ENCODE data around the gene ANKMY1.
"Not testable (repeated sequence)": the region's sequence is repeated elsewhere in the genome, so short reads cannot be mapped to it uniquely, and the experiment has no call there.

The ANKMY1 gene

DNA sequence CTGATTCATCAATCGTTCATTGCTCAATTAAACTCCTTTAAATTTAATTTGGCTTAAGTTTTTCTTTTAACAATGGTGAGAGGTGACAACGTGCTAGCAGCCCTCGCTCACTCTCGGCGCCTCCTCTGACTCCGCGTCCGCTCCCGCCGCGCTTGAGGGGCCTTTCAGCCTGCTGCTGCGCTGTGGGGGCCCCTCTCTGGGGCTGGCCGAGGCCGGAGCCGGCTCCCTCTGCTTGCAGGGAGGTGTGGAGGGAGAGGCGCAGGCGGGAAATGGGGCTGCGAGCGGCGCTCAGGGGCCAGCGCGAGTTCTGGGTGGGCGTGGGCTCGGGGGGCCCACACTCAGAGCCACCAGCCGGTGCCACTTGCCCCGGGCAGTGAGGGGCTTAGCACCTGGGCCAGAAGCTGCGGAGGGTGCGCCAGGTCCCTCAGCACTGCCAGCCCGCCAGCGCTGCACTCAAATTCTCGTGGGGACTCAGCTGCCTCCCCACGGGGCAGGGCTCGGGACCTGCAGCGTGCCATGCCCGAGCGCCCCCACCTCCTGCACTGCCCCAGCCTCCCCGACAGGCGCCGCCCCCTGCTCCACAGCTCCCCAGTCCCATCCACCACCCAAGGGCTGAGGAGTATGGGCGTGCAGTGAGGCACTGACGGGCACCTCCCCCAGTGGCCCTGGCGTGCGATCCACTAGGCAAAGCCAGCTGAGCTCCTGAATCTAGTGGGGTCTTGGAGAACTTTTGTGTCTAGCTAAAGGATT, 19.6 kb downstream of the ANKMY1 start:
- Mint-ChIP-seq H3K27me3 (no peaks in the 10 kb centered on the region), H3K27ac (no peak overlapping the region), H3K9me3 (peaks cover under 1% of the 10 kb centered on the region), H3K36me3 (ENCODE audit: low read depth) (peaks cover 58% of the 10 kb centered on the region), H3K4me3 (no peak overlapping the region), H3K4me1 (no peaks in the 10 kb centered on the region)
- ATAC-seq = no peak
- DNase-seq = no peak

DNA sequence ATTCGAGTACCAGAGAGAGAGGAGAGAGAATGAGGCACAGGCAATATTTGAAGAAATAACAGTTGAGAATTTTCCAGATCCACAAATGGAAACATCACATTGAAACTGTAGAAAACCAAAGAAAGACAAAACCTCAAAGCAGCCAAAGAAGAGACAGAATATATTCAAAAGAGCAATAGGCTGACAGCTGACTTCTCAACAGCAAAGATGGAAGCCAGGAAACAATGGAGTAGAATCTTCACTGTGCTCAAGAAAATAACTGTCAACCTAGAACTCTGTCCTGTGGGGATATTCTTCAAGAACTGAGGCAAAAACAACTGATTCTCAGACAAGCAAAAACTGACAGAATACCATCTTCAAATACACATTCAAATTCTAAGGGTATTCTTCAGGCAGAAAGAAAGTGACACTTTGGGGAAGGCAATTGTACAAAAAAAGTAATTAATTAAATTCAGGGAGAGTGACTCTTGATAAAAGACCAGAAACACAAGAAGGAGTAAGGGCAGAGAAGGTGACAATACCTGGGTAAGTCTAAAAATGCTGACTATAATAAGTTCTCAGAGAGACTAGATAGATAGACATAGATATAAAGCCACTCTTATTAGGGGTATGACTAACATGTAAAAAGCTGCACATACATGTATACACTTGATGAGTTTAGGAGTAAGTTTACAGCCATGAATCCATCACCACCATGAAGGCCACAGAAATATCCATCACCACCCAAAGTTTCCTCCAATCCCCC, 25.6 kb downstream of the ANKMY1 start:
- Mint-ChIP-seq H3K9me3 (peaks cover 27% of the 10 kb centered on the region), H3K36me3 (ENCODE audit: low read depth) (peaks cover 76% of the 10 kb centered on the region), H3K4me3 (no peak overlapping the region), H3K27ac (no peak overlapping the region), H3K27me3 (no peaks in the 10 kb centered on the region), H3K4me1 (no peaks in the 10 kb centered on the region)
- no peak for ATAC-seq
- DNase-seq = no peak

DNA sequence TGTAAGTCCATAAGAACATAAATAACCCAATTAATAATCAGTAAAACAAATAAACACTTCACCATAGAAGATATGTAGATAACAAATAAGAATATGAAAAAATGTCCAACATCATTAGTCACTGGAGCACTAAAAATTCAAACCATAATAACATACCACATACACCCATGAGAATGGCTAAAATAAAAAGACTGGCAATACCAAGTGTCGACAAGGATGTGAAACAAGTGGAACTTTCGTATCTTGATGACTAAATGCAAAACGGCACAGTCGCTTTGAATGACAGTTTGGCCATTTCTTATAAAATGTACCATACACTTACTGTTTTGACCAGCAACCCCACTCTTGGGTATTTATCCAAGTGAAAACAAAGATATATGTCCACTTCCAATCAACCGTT, 26.8 kb downstream of the ANKMY1 start:
- Mint-ChIP-seq H3K4me1 (no peaks in the 10 kb centered on the region), H3K9me3 (peaks cover 34% of the 10 kb centered on the region), H3K36me3 (ENCODE audit: low read depth) (peaks cover 85% of the 10 kb centered on the region), H3K4me3 (no peak overlapping the region), H3K27ac (no peak overlapping the region), H3K27me3 (no peaks in the 10 kb centered on the region)
- ATAC-seq (no peak), DNase-seq (no peak)

DNA sequence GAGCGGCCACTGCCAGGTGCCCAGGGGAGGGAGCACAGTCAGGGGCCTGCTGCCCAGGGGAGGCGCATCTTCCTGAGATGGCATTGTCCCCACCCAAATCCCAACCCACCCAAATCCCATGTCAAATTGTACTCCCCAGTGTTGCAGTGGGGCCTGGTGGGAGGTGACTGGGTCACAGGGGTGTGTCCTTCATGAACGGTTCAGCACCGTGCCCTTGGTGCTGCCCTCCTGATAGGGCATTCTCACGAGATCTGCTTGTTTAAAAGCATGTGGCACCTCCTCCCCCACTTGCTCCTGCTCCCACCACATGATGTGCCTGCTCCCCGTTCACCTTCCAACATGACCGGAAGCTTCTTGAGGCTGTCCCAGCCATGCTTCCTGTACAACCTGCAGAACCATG, 27.6 kb downstream of the ANKMY1 start:
- Mint-ChIP-seq H3K4me1 (no peaks in the 10 kb centered on the region), H3K27ac (no peak overlapping the region), H3K4me3 (no peak overlapping the region), H3K9me3 (peaks cover 39% of the 10 kb centered on the region), H3K36me3 (ENCODE audit: low read depth) (peaks cover 85% of the 10 kb centered on the region), H3K27me3 (no peaks in the 10 kb centered on the region)
- DNase-seq (no peak), ATAC-seq (no peak)

DNA sequence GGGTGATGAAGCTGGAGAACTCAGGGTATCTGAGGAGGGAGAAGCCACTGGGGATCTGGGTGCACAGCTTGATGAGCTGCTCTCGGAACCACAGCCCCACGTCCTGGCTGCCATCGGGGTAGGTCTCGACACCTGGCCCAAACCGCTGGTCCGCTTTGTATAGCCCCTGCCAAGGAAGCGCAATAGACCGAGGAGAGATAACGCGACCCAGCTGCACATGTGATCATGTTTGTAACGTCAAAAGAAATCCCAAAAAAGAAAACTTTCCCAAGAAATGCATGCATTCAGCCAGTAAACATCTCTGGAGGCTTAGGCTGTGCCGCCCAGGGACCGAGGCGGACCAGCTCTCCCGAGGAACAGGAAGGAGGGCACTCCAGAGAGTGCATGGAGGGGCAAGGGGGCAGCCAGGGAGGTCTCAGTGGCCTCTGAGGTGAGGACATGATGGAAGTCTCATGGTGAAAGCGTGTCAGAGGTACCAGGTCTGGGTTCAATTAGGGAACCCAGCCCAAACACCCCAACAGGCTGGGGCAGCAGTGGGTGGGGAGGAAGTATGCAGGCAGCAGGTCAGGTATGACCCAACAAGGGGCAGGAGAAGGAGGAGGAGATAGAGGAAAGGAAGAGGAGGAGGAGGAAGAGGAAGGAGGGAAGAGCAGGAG, 28.3 kb downstream of the ANKMY1 start:
- DNase-seq (no peak), ATAC-seq (no peak)
- peaks cover 85% of the 10 kb centered on the region for H3K36me3 Mint-ChIP-seq (ENCODE audit: low read depth)
- no peak overlapping the region for H3K4me3 Mint-ChIP-seq
- H3K27ac Mint-ChIP-seq = no peak overlapping the region
- no peaks in the 10 kb centered on the region for H3K27me3 Mint-ChIP-seq
- H3K4me1 Mint-ChIP-seq = no peaks in the 10 kb centered on the region
- H3K9me3 Mint-ChIP-seq = peaks cover 46% of the 10 kb centered on the region

DNA sequence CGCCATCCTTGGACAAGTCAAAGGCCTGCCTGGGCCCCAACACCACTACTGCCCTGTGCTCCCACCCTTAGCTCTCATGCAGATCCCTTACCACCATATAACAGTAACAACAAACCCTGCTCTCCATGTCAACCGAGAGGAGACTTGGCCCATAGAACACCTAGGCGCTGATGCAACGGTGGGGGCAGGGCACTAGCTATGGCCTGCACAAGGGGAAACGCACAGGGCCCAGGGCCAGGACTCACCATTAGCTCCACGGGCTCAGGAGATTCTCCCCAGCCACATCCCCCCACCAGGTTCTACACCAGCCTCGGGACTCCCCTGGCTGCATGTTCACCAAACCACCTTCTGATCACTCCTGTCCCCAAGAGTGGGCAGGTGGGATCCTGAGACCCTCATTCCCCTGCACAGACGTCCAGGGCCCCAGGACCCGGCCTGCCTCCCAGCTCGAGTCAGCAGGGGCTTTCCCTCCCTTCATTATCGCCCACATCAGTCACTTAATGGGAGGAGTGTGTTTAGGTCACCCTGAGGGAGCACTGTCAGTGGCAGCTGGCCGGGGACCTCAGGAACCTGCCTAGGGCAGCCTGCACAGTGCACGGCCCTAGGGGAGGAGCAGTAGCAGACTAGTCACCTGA, 29.3 kb downstream of the ANKMY1 start:
- no peaks in the 10 kb centered on the region for H3K4me1 Mint-ChIP-seq
- H3K9me3 Mint-ChIP-seq = peaks cover 50% of the 10 kb centered on the region
- no peak for DNase-seq
- H3K4me3 Mint-ChIP-seq = no peak overlapping the region
- no peaks in the 10 kb centered on the region for H3K27me3 Mint-ChIP-seq
- no peak overlapping the region for H3K27ac Mint-ChIP-seq
- peaks cover 86% of the 10 kb centered on the region for H3K36me3 Mint-ChIP-seq (ENCODE audit: low read depth)
- peak; percentile 57 for ATAC-seq

DNA sequence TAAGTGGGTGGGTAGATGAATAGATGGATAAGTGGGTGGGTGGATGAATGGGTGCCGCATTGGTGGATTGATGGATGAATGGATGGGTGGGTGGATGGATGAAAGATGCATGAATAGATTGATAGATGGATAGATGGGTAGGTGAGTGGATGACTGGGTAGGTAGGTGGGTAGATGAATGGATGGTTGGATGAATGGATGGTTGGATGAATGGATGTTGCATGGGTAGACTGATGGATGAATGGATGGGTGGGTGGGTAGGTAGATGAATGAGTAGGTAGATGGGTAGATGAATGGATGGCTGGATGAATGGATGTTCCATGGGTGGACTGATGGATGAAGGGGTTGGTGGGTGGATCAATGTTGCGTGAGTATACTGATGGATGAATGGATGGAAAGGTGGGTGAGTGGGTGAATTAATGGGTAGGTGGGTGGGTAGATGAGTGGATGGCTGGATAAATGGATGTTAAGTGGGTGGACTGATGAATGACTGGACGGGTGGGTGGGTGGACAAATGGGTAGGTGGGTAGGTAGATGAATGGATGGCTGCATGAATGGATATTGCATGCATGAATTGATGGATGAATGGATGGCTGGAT, 30.5 kb downstream of the ANKMY1 start:
- Mint-ChIP-seq H3K27me3 (no peaks in the 10 kb centered on the region), H3K27ac (no peak overlapping the region), H3K9me3 (peaks cover 42% of the 10 kb centered on the region), H3K36me3 (ENCODE audit: low read depth) (peaks cover 85% of the 10 kb centered on the region), H3K4me3 (no peak overlapping the region), H3K4me1 (no peaks in the 10 kb centered on the region)
- ATAC-seq (no peak), DNase-seq (no peak)

DNA sequence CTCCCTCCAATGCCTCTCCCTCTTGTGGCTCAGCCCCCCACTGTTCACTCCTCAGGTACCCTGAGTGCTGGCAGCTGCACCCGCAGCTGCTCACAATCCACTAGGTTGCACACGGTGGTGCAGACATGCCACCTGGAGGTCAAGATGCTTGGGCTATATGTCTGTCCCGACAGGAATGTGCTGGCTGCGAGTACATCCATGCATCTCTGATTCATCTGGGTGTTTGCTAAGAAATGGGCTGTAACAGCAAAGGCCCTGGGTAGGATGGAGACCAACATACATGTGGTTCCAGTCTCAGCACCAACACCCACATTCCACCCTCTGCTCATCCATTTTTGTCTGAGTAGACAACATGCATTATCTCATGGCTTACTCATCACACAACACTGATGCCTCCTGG, 31.3 kb downstream of the ANKMY1 start:
- Mint-ChIP-seq H3K4me1 (no peaks in the 10 kb centered on the region), H3K27me3 (no peaks in the 10 kb centered on the region), H3K27ac (no peak overlapping the region), H3K4me3 (no peak overlapping the region), H3K9me3 (peaks cover 34% of the 10 kb centered on the region), H3K36me3 (ENCODE audit: low read depth) (peaks cover 85% of the 10 kb centered on the region)
- ATAC-seq = no peak
- DNase-seq = no peak

DNA sequence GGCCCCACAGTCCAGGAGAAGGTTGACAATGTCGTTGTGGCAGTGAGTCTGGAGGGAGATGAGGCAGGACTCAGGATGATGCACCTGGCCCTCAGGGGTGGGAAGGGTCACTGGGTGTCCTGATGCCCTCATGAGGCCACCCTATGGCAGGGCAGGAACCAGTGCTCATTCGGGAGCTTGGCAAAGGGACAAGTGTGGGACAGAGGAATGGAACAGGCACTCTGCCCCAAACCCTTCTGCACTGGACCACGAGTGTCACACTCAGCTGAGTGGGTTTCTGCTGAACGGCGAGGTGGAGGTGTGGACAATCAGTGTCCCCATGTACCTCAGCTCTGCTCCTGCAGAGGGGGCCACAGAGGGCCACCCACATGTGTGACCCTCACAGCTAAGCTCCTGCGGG, 32.0 kb downstream of the ANKMY1 start:
- Mint-ChIP-seq H3K9me3 (peaks cover 28% of the 10 kb centered on the region), H3K4me1 (no peaks in the 10 kb centered on the region), H3K27me3 (no peaks in the 10 kb centered on the region), H3K36me3 (ENCODE audit: low read depth) (peaks cover 79% of the 10 kb centered on the region), H3K27ac (no peak overlapping the region), H3K4me3 (no peak overlapping the region)
- DNase-seq = no peak
- ATAC-seq = no peak

DNA sequence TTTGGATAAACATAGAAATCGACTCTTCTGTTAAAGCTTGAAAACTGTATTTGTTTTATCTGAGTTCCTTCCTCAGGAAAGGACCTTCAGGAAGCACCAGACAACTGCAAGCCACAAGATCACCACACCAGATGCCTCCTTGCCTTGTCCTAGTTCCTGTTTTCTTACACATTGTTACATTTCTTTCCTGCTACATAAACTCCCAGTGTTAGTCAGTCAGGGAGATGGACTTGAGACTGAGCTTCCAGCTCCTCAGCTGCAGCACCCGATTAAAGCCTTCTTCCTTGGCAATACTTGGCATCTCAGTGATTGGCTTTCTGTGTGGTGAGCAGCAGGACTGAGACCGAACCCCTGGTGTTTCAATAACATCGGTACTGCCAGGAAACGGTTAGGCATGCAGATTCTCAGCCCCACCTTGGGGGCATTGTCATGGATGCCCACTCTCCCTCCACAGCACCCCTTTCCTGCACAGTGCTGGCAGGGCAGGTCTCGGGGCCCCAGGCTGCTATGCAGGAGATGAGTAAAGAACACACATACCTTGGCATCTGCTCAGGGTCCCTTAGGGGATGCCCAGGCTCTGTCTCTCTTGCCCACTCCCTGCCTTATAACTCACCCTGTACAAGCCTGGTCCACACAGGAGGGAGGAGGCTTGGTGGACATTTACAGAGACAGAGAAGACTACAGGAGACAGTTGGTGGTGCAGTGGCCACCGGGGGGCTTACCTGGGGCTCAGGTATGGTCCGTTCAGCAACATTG, 32.6 kb downstream of the ANKMY1 start:
- no peak overlapping the region for H3K4me3 Mint-ChIP-seq
- no peak for ATAC-seq
- no peak overlapping the region for H3K27ac Mint-ChIP-seq

DNA sequence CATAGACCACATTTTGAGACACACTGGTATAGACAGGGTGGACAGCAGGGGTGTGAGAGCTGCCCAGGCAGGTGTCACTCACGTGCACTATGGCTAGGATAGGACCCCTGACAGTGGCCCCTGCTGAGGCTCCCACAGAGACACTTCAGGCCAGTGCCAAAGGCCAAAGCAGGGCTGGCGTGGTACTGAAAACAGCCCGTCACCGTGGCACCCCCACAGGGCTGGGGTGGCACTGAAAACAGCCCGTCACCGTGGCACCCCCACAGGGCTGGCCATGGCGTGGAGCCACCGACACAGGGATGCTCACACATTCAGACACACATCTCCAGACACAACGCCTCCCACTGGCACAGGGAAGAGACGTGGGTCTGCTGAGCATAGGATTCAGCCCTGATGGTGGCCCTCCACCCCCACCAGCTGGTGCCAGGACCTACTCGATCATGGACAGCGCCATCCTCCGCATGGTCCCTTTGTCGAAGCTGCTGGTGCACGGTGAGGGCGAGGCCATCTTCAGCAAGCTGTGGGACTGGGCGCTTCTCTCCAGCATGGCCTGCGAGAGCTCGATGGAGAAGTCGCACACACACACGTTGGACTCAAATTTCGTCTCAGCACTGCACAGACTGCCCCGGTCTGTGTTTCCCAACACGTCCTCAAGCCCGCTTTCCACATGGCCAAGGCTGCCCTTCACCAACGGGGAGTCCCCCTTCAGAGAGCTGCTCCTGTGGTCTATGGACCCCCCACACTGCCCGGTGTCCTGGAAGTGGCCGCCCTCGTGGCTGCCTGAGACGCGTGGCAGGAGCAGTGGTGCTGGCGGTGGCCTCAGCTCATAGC, 34.1 kb downstream of the ANKMY1 start:
- Mint-ChIP-seq H3K4me1 (no peaks in the 10 kb centered on the region), H3K27me3 (no peaks in the 10 kb centered on the region), H3K36me3 (ENCODE audit: low read depth) (peaks cover 64% of the 10 kb centered on the region), H3K27ac (no peak overlapping the region), H3K4me3 (no peak overlapping the region), H3K9me3 (peaks cover 28% of the 10 kb centered on the region)
- ATAC-seq (no peak), DNase-seq (no peak)

More for the DNA sequence above, 32.6 kb downstream of the ANKMY1 start:
- no peaks in the 10 kb centered on the region for H3K4me1 Mint-ChIP-seq
- no peak for DNase-seq
- peaks cover 28% of the 10 kb centered on the region for H3K9me3 Mint-ChIP-seq
- H3K27me3 Mint-ChIP-seq = no peaks in the 10 kb centered on the region
- H3K36me3 Mint-ChIP-seq (ENCODE audit: low read depth) = peaks cover 77% of the 10 kb centered on the region

DNA sequence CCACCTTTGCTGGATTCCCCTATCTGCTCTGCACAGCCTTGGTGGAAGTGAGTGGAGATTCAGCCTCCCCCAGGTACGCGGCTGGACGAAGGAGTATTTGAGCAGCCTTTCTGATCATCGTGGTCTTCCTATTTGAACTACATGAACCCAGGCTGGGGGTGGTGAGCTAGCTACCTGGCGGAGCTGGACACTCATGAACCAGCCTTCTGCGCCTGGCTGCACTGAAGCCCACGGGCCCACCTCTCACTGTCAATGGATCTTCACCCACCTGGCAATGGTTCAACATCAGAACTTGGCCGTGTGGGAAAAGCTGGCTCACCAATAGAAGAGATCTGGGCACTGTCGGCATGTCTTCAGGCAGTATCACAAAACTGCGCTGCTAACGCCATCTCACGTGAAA, 35.4 kb downstream of the ANKMY1 start:
- H3K27me3 Mint-ChIP-seq = no peaks in the 10 kb centered on the region
- ATAC-seq (no peak), DNase-seq (no peak)
- H3K9me3 Mint-ChIP-seq = peaks cover 25% of the 10 kb centered on the region
- H3K36me3 Mint-ChIP-seq (ENCODE audit: low read depth) = peaks cover 57% of the 10 kb centered on the region
- H3K27ac Mint-ChIP-seq = no peak overlapping the region
- no peaks in the 10 kb centered on the region for H3K4me1 Mint-ChIP-seq
- H3K4me3 Mint-ChIP-seq = no peak overlapping the region

DNA sequence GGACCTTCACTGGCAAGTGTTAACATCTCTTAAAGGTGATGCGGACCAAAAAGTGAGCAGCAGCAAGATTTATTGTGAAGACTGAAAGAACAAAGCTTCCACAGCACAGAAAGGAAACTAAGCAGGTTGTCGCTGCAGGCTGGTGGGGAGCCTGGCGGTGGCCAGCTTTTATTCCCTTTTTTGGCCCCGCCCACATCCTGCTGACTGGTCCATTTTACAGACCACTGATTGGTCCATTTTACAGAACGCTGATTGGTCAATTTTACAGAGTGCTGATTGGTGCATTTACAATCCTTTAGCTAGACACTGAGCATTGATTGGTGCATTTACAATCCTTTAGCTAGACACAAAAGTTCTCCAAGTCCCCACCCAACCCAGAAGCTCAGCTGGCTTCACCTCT, 35.9 kb downstream of the ANKMY1 start:
- H3K27me3 Mint-ChIP-seq, ATAC-seq, H3K4me3 Mint-ChIP-seq, H3K4me1 Mint-ChIP-seq, DNase-seq, H3K27ac Mint-ChIP-seq: not testable (repeated sequence)
- Mint-ChIP-seq H3K36me3 (ENCODE audit: low read depth) (peaks cover 51% of the 10 kb centered on the region), H3K9me3 (peaks cover 20% of the 10 kb centered on the region)

Measured in activated naive CD8-positive, alpha-beta T cell treated with anti-CD3 and anti-CD28 coated beads, Interleukin-2, amount 50 U/mL, for 24 hours (primary cell).